Nephron (organoid): ENCODE results near the gene CEP164.
"Not testable (repeated sequence)": the region's sequence is repeated elsewhere in the genome, so short reads cannot be mapped to it uniquely, and the experiment has no call there.

Experiments
- H3K27ac Mint-ChIP-seq, 3 experiments: 2 replicates each; pipeline ENCODE4 v1.8.0; 2020; ENCODE audit warnings: mixed read lengths in 3 of 3, mild to moderate bottlenecking in 2 of 3, moderate library complexity in 1 of 3
- H3K27me3 Mint-ChIP-seq: 2 replicates; pipeline ENCODE4 v1.8.0; 2021; ENCODE audit warnings: low read depth, mild to moderate bottlenecking, moderate library complexity, mixed read lengths
- H3K36me3 Mint-ChIP-seq: 2 replicates; pipeline ENCODE4 v1.8.0; 2020; ENCODE audit warnings: low read depth, mixed read lengths
- H3K4me1 Mint-ChIP-seq: 2 replicates; pipeline ENCODE4 v1.8.0; 2020; ENCODE audit warnings: mixed read lengths
- H3K4me3 Mint-ChIP-seq, 3 experiments: 2 replicates each; pipeline ENCODE4 v1.8.0; 2020; ENCODE audit warnings: mild to moderate bottlenecking in 3 of 3, mixed read lengths in 3 of 3, moderate library complexity in 2 of 3
- H3K9me3 Mint-ChIP-seq: 2 replicates; pipeline ENCODE4 v1.8.0; 2020; ENCODE audit warnings: mixed read lengths
- TF ChIP-seq, protein P1 (sequence below), 3 experiments: fragments of 200-600 bp; sonication (generic); IDR thresholded peaks; one replicate each; pipeline ENCODE4 v1.5.0; 2021; ENCODE audit warnings: antibody characterized with exemption in 3 of 3; ENCODE audit not compliant: unreplicated experiment in 3 of 3

CEP164 gene

DNA sequence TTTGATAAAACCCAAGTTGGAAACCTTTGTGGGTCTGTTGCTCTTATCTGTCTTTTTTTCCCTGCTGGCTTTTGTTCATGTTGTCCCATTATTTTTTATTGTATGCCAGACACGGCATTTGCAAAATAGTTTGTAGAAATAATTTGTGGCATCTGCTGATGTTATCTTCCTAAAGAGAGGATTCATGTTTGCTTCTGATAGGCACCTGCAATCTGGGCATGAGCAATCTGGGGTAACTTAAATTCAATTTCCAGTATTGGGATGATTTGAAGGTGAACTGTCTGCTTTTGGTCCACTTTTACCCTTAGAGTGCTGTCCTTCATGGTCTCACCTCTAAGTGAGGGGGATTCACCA, 126.9 kb downstream of the CEP164 start:
- Mint-ChIP-seq H3K9me3 (peaks cover 23% of the 10 kb centered on the region), H3K4me3 (no peak overlapping the region), H3K27me3 (peaks cover 18% of the 10 kb centered on the region), H3K4me1 (peaks cover 4% of the 10 kb centered on the region), H3K36me3 (peaks cover 24% of the 10 kb centered on the region), H3K27ac (no peak overlapping the region)
- TF ChIP-seq, protein P1, sequence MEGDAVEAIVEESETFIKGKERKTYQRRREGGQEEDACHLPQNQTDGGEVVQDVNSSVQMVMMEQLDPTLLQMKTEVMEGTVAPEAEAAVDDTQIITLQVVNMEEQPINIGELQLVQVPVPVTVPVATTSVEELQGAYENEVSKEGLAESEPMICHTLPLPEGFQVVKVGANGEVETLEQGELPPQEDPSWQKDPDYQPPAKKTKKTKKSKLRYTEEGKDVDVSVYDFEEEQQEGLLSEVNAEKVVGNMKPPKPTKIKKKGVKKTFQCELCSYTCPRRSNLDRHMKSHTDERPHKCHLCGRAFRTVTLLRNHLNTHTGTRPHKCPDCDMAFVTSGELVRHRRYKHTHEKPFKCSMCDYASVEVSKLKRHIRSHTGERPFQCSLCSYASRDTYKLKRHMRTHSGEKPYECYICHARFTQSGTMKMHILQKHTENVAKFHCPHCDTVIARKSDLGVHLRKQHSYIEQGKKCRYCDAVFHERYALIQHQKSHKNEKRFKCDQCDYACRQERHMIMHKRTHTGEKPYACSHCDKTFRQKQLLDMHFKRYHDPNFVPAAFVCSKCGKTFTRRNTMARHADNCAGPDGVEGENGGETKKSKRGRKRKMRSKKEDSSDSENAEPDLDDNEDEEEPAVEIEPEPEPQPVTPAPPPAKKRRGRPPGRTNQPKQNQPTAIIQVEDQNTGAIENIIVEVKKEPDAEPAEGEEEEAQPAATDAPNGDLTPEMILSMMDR (IDR thresholded peaks at IDR 0.05; ENCODE audit: unreplicated experiment in 3 of 3): no peak

DNA sequence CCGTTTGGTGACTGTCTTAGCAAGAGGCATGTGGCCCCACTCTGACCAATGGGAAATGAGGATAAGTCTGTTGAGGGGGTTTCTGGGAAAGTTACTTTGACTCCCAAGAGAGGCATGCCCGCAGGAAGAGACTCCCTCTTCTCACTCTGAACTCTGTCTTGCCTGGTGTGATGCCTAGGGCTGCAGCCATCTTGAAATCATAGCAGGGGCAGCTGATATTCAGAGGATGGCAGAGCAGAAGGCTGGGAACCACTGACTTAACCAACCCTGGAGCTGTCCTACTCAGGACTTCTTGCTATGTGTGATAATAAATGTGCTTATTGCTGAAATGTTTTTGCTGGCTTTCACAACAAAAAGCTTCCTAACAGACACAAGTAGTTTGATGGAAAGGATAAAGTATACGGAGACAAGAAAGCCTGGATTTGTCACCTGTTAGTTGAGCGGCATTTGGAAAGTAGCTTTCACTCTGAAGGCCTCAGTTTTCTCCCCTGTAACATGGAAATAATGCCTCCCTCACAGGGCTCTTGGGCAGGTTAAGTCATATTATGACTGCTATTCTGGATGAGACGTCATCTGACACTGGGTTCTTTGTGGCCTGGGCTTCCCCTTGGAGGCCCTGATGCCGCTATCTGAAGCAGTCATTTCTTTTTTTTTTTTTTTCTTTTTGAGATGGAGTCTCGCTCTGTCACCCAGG, 128.5 kb downstream of the CEP164 start:
- Mint-ChIP-seq H3K27ac (no peak overlapping the region), H3K36me3 (peaks cover 24% of the 10 kb centered on the region), H3K9me3 (peaks cover 23% of the 10 kb centered on the region), H3K27me3 (peaks cover 8% of the 10 kb centered on the region), H3K4me1 (peaks cover 4% of the 10 kb centered on the region), H3K4me3 (no peak overlapping the region)
- TF ChIP-seq, protein P1 (IDR thresholded peaks at IDR 0.05; ENCODE audit: unreplicated experiment in 3 of 3): no peak

DNA sequence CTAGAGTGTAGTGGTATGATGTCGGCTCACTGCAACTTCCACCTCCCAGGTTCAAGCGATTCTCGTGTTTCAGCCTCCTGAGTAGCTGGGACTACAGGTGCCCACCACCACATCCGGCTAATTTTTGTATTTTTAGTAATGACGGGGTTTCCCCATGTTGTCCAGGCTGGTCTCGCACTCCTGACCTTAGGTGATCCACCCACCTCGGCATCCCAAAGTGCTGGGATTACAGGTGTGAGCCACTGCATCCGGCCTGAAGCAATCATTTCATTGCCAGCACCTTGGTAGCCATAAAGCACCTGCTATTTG, 129.0 kb downstream of the CEP164 start:
- H3K27ac Mint-ChIP-seq, H3K27me3 Mint-ChIP-seq, H3K4me1 Mint-ChIP-seq, H3K4me3 Mint-ChIP-seq: not testable (repeated sequence)
- H3K36me3 Mint-ChIP-seq: peaks cover 24% of the 10 kb centered on the region
- peaks cover 23% of the 10 kb centered on the region for H3K9me3 Mint-ChIP-seq

DNA sequence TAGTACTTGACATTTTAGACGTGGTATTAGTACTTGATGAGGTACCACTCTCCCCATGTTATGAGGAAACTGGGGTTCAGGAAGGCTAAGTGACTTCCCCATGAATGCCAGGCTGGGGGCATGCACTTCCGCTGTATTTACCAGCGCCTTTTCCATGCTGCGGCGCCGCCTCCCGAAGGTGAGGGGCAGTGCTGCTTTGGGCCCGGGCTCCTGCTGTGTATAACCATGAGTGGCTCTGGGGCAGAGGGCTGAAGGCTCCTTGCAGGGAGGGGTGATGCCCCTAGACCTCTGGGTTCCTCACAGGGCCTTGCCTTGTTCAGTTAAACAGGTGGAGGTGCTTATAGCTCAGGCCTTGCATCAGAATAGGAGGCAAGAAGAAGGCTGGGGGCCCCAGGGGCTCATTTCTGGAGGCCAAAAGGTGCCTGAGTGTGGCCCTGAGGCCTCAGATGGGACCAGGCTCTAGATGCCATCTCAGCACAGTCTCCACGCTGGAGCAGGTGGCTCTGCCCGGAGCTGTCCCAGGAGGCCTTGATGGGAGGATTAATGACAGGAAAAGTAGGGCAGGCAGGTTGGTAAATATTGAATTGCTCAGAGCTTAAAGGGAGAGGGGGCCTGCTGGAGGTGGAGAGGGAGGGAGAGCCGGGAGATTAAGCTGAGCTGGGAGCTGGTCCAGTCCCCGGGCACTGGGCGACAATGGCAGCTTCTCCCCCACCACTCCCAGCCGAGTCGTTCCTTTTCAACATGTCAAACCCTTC, 129.6 kb downstream of the CEP164 start:
- Mint-ChIP-seq H3K9me3 (peaks cover 23% of the 10 kb centered on the region), H3K27me3 (peaks cover 5% of the 10 kb centered on the region), H3K27ac (no peak overlapping the region), H3K4me3 (no peak overlapping the region), H3K36me3 (peaks cover 24% of the 10 kb centered on the region), H3K4me1 (peaks cover 4% of the 10 kb centered on the region)
- TF ChIP-seq, protein P1 (IDR thresholded peaks at IDR 0.05; ENCODE audit: unreplicated experiment in 3 of 3): no peak

DNA sequence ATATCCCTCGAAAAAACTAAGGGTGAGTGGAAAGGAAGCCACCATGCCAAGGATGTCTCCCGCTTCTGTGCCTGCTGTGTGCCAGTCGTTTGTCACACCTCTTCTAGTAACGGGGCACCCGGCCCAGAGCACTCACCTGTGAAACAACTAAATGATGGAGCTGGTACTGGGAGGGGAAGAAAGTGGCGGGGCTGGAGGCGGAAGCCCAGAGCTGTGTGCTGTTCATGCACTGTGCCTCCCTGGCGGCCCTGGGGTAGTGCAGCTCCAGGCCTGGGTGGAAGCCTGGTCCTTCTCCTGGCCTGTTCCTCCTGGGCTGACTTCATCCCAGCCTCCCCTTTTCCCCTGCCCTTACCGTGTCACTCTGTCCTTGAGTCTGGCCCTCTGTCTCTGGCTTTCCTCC, 130.2 kb downstream of the CEP164 start:
- Mint-ChIP-seq H3K4me1 (peaks cover 4% of the 10 kb centered on the region), H3K9me3 (peaks cover 23% of the 10 kb centered on the region), H3K27me3 (peaks cover 5% of the 10 kb centered on the region), H3K4me3 (no peak overlapping the region), H3K36me3 (peaks cover 24% of the 10 kb centered on the region), H3K27ac (no peak overlapping the region)
- TF ChIP-seq, protein P1 (IDR thresholded peaks at IDR 0.05; ENCODE audit: unreplicated experiment in 3 of 3): no peak

DNA sequence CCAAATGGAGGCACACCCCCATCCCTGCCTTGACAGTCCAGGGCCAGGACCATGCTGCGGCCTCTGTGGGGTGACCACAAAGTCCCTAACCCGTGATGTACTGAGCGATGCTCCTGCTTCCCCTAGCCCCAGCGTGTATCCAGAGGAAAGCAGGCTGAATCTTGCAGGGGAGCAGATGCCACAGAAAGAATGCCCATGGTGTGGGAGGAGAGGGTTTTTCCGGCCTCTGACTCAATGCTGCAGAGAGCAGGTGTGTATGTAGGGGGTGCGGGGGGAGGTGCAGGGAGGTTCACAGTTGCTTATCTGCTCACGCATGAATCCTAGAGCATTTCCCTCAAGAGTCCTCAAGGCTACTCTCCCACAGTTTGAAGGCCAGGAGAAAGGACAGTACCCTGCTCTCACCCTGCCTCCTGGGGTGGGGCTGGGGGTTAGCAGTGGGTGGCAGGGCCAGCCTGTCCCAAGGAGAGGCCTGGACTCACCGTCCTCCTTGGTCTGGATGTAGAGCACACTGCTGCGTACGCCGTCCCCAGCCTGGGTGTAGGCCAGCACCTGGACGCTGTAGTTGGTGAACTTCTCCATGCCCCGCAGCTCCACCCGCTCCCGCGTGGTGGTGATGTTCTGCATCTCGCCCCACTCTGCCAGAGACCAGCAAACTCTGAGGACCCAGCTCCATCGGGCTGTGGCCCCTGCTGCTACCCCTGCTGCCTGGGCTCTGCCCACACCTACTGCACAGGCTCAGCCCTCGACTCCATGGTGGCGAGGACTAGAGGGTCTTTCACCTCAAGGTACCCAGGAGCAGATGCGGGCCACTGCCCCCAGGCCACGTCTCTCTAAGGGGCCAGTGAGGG, 130.8 kb downstream of the CEP164 start:
- Mint-ChIP-seq H3K27ac (no peak overlapping the region), H3K4me3 (peak overlapping the region in 1 of 3 experiments; percentile 15), H3K9me3 (peaks cover 18% of the 10 kb centered on the region), H3K36me3 (peaks cover 21% of the 10 kb centered on the region), H3K4me1 (peaks cover 4% of the 10 kb centered on the region), H3K27me3 (peaks cover 5% of the 10 kb centered on the region)
- TF ChIP-seq, protein P1 (IDR thresholded peaks at IDR 0.05; ENCODE audit: unreplicated experiment in 3 of 3): no peak
